Activated CD4-positive, alpha-beta T cell treated with anti-CD3 and anti-CD28 coated beads for 36 hours (primary cell): Measurements from ENCODE around the gene CYLD. TPM values are rescaled to one million over a fixed set of nuclear protein-coding genes. Genes with fewer than 3 reads are reported as not detected.

Experiments used
- ATAC-seq: fragments of 200-7000 bp; cut with Tn5 transposase; one replicate; pipeline ENCODE4 v1.10.0; 2021; ENCODE audit warnings: mild to moderate bottlenecking, moderate library complexity
- CTCF ChIA-PET: fragments of 350-600 bp; sonication (Branson Sonifier 250); formaldehyde crosslinking; loops from one replicate; lab custom pipeline; 2021; ENCODE audit warnings: antibody characterized with exemption; lab: Charles Lee
- POLR2A ChIA-PET: fragments of 350-600 bp; sonication (Branson Sonifier 250); formaldehyde crosslinking; loops from one replicate; lab custom pipeline; 2021; ENCODE audit warnings: antibody characterized with exemption, inconsistent platforms; lab: Charles Lee
- DNase-seq: peaks from one replicate; pipeline ENCODE4 v3.0.0-alpha.2; 2020
- H3K27ac Mint-ChIP-seq: one replicate; pipeline ENCODE4 v1.8.0; 2021; ENCODE audit warnings: mixed read lengths
- H3K27me3 Mint-ChIP-seq: one replicate; pipeline ENCODE4 v1.8.0; 2021; ENCODE audit warnings: mixed read lengths
- H3K36me3 Mint-ChIP-seq: one replicate; pipeline ENCODE4 v1.8.0; 2021; ENCODE audit warnings: low read depth, mixed read lengths
- H3K4me1 Mint-ChIP-seq: one replicate; pipeline ENCODE4 v1.8.0; 2021; ENCODE audit warnings: mixed read lengths
- H3K4me3 Mint-ChIP-seq: one replicate; pipeline ENCODE4 v1.8.0; 2021; ENCODE audit warnings: mild to moderate bottlenecking, moderate library complexity, mixed read lengths
- H3K9me3 Mint-ChIP-seq: one replicate; pipeline ENCODE4 v1.8.0; 2021; ENCODE audit warnings: low read depth, mixed read lengths
- intact Hi-C, 2 experiments: fragments of 100-400 bp; cut with DNase I in 1 of 2; cut with micrococcal nuclease in 1 of 2; formaldehyde crosslinking; loops; one replicate each; pipeline versions ENCODE4 v1.14.2 to v1.15.1; 2022 to 2024; cut with DNase I, micrococcal nuclease
- total RNA-seq, 2 experiments: library from RNA; stranded (reverse); gene quantifications; one replicate each; pipeline ENCODE4 v1.2.3, GENCODE V29; 2021

CYLD gene
- total RNA-seq, result 10 to 100 TPM; 72.4 to 92.8 TPM

- Mint-ChIP-seq H3K4me1 (peaks cover 42% of the 10 kb centered on the region), H3K27me3 (no peaks in the 10 kb centered on the region), H3K9me3 (no peaks in the 10 kb centered on the region), H3K27ac (peak within 1 kb of the TSS; percentile 95), H3K36me3 (peaks cover 23% of the 10 kb centered on the region), H3K4me3 (peak within 1 kb of the TSS; percentile 93)
- DNase-seq (peak; percentile 100), ATAC-seq (peak; percentile 91)
- ChIA-PET POLR2A (interaction anchor here (0.6 to 2.2 kb wide), 8 partner anchors 24 to 468 kb away, joined by 3 to 9 read pairs (median 4); partner anchors contain the start of gene SNX20), CTCF (interaction anchor here (0.6 to 2.2 kb wide), 12 partner anchors 10 to 89 kb away, joined by 3 to 21 read pairs (median 5); partner anchors contain the start of gene SNX20)
- intact Hi-C loops, result loop anchor here (1.0 to 10.0 kb wide), 15 partner anchors 43 to 717 kb away; partner anchors contain the start of genes CNEP1R1 (in 2 of the 2), NKD1 (in 2 of the 2), SNX20 (in 1 of the 2) and TENT4B (in 1 of the 2)
Measured at GRCh38 chr16:50741781-50742575, at the start of gene CYLD. Gene CYLD (plus strand): TSS chr16:50742086. CDS start chr16:50749699, 7,613 bp downstream.

- ChIA-PET CTCF (interaction anchor here (0.6 to 1.7 kb wide), 2 partner anchors 14 to 585 kb away, joined by 6 to 7 read pairs; no protein-coding TSS in a partner anchor), POLR2A (no interaction called here)
- Mint-ChIP-seq H3K36me3 (peaks cover 2% of the 10 kb centered on the region), H3K4me1 (peaks cover 54% of the 10 kb centered on the region), H3K4me3 (peak overlapping the region; percentile 64), H3K27ac (no peak overlapping the region), H3K9me3 (no peaks in the 10 kb centered on the region), H3K27me3 (no peaks in the 10 kb centered on the region)
- intact Hi-C loops, result no loop called here
- no peak for DNase-seq
- no peak for ATAC-seq
Measured at GRCh38 chr16:50692644-50692998, 49.3 kb upstream of the CYLD start.

- no peaks in the 10 kb centered on the region for H3K27me3 Mint-ChIP-seq
- H3K4me3 Mint-ChIP-seq, result peak within 1 kb of the TSS; percentile 71
- ChIA-PET POLR2A (no interaction called here), CTCF (interaction anchor here (0.7 to 2.0 kb wide), 2 partner anchors 29 to 113 kb away, joined by 3 to 5 read pairs; no protein-coding TSS in a partner anchor)
- peak within 1 kb of the TSS; percentile 48 for H3K27ac Mint-ChIP-seq
- DNase-seq (peak; percentile 56), ATAC-seq (peak; percentile 24)
- H3K36me3 Mint-ChIP-seq, result peaks cover 2% of the 10 kb centered on the region
- intact Hi-C loops, result loop anchor here in 1 of 2 experiments (1.0 kb wide), 1 partner anchor 8 kb away; no protein-coding TSS in a partner anchor
- H3K4me1 Mint-ChIP-seq, result peaks cover 60% of the 10 kb centered on the region
- H3K9me3 Mint-ChIP-seq, result no peaks in the 10 kb centered on the region
Measured at GRCh38 chr16:50692999-50693781, 48.7 kb upstream of the CYLD start, which contains the start of gene NOD2. Gene NOD2 (plus strand): TSS chr16:50693606. CDS start chr16:50699496, 5,890 bp downstream.

GRCh38 chr16:50694206-50694605, 47.7 kb upstream of the CYLD start:
- Mint-ChIP-seq H3K36me3 (peaks cover 2% of the 10 kb centered on the region), H3K4me1 (peaks cover 70% of the 10 kb centered on the region), H3K9me3 (no peaks in the 10 kb centered on the region), H3K27ac (peak overlapping the region; percentile 48), H3K27me3 (no peaks in the 10 kb centered on the region), H3K4me3 (peak overlapping the region; percentile 71)
- POLR2A ChIA-PET, result no interaction called here
- CTCF ChIA-PET, result interaction anchor here (0.5 to 2.0 kb wide), 6 partner anchors 12 to 112 kb away, joined by 3 to 5 read pairs (median 3); no protein-coding TSS in a partner anchor
- ATAC-seq, result no peak
- intact Hi-C loops, result no loop called here
- no peak for DNase-seq

GRCh38 chr16:50695017-50696000, 46.6 kb upstream of the CYLD start:
- ChIA-PET CTCF (interaction anchor here (0.6 to 2.0 kb wide), 5 partner anchors 11 to 111 kb away, joined by 3 to 5 read pairs (median 3); no protein-coding TSS in a partner anchor), POLR2A (no interaction called here)
- Mint-ChIP-seq H3K27me3 (no peaks in the 10 kb centered on the region), H3K9me3 (no peaks in the 10 kb centered on the region), H3K27ac (peak overlapping the region; percentile 48), H3K36me3 (peaks cover 2% of the 10 kb centered on the region), H3K4me1 (peaks cover 77% of the 10 kb centered on the region), H3K4me3 (peak overlapping the region; percentile 71)
- intact Hi-C loops, result loop anchor here in 1 of 2 experiments (5.0 kb wide), 1 partner anchor 47 kb away; the partner anchor contains the start of gene CYLD
- DNase-seq (no peak), ATAC-seq (no peak)

GRCh38 chr16:50696126-50696525, 45.8 kb upstream of the CYLD start:
- Mint-ChIP-seq H3K27me3 (no peaks in the 10 kb centered on the region), H3K9me3 (no peaks in the 10 kb centered on the region), H3K27ac (peak overlapping the region; percentile 88), H3K4me1 (peaks cover 81% of the 10 kb centered on the region), H3K36me3 (peaks cover 6% of the 10 kb centered on the region), H3K4me3 (peak overlapping the region; percentile 22)
- CTCF ChIA-PET, result interaction anchor here (1.0 to 1.7 kb wide), 7 partner anchors 8 to 31 kb away, joined by 3 to 6 read pairs (median 4); partner anchors contain the start of gene SNX20
- POLR2A ChIA-PET, result interaction anchor here (1.3 kb wide), 1 partner anchor 15 kb away, joined by 4 read pairs; the partner anchor contains the start of gene SNX20
- ATAC-seq, result no peak
- intact Hi-C loops, result loop anchor here in 1 of 2 experiments (1.0 to 5.0 kb wide), 2 partner anchors 11 to 46 kb away; partner anchors contain the start of gene CYLD
- no peak for DNase-seq

- peak overlapping the region; percentile 71 for H3K4me3 Mint-ChIP-seq
- ATAC-seq (peak; percentile 51), DNase-seq (peak; percentile 81)
- ChIA-PET CTCF (interaction anchor here (0.7 to 1.8 kb wide), 9 partner anchors 9 to 110 kb away, joined by 3 to 6 read pairs (median 4); partner anchors contain the start of gene SNX20), POLR2A (interaction anchor here (1.3 kb wide), 1 partner anchor 16 kb away, joined by 4 read pairs; the partner anchor contains the start of gene SNX20)
- intact Hi-C loops, result loop anchor here in 1 of 2 experiments (1.0 to 5.0 kb wide), 2 partner anchors 11 to 46 kb away; partner anchors contain the start of gene CYLD
- H3K36me3 Mint-ChIP-seq, result peaks cover 10% of the 10 kb centered on the region
- no peaks in the 10 kb centered on the region for H3K9me3 Mint-ChIP-seq
- H3K4me1 Mint-ChIP-seq, result peaks cover 83% of the 10 kb centered on the region
- peak overlapping the region; percentile 88 for H3K27ac Mint-ChIP-seq
- H3K27me3 Mint-ChIP-seq, result no peaks in the 10 kb centered on the region
Measured at GRCh38 chr16:50696575-50697420, 45.1 kb upstream of the CYLD start.

GRCh38 chr16:50697421-50697715, 44.5 kb upstream of the CYLD start:
- Mint-ChIP-seq H3K4me1 (peaks cover 82% of the 10 kb centered on the region), H3K27me3 (no peaks in the 10 kb centered on the region), H3K27ac (peak overlapping the region; percentile 88), H3K9me3 (no peaks in the 10 kb centered on the region), H3K4me3 (peak overlapping the region; percentile 71), H3K36me3 (peaks cover 10% of the 10 kb centered on the region)
- ChIA-PET CTCF (interaction anchor here (1.1 to 1.8 kb wide), 8 partner anchors 12 to 44 kb away, joined by 3 to 6 read pairs (median 4); partner anchors contain the start of genes CYLD and SNX20), POLR2A (interaction anchor here (1.3 kb wide), 1 partner anchor 17 kb away, joined by 4 read pairs; the partner anchor contains the start of gene SNX20)
- intact Hi-C loops, result loop anchor here in 1 of 2 experiments (5.0 kb wide), 1 partner anchor 45 kb away; the partner anchor contains the start of gene CYLD
- no peak for DNase-seq
- ATAC-seq, result no peak
